Measurements from ENCODE around the gene PPP5C.
"Not testable (repeated sequence)": the region's sequence is repeated elsewhere in the genome, so short reads cannot be mapped to it uniquely, and the experiment has no call there.

Gene PPP5C

DNA sequence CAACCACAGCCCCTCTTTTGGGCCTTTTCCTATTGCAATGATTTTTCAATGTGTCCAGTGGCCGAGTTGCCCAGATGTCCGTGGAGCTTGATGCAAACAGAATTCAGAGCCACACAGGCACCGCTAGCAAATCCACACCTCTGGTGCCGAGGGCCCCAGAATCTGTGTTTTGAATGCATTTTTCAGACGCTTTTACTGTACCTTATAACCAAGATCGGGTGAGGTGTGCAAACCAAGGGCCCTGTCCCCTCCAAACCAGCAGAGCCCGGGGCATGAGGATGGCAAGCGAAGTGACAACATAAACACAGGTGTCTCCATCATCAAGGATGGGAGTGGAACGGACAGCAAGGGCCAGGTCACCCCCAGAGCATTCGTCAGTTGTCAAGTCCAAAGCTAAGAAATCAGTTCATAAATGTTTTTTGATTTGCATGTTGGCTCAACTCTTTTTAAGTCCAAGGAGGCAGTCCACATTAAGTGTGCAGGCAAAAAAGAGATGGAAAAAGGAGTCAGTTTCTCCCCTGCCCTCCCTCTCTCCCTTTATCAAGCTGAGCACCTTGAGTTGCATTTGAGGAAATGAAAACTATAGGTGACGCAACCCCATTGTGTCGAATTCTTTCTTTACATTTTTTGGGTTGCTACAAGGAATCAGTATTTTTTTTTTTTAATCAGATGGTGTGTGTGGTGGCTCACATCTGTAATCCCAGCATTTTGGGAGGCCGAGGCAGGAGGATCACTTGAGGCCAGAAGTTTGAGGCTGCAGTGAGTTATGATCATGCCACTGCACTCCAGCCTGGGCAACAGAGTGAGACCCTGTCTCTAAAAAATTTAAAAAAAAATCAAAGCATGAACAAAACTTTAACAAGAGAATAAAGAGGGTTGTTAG lies 63.6 kb downstream of the PPP5C start:
- DNase-seq (ENCODE audit: low read depth) = no peak

DNA sequence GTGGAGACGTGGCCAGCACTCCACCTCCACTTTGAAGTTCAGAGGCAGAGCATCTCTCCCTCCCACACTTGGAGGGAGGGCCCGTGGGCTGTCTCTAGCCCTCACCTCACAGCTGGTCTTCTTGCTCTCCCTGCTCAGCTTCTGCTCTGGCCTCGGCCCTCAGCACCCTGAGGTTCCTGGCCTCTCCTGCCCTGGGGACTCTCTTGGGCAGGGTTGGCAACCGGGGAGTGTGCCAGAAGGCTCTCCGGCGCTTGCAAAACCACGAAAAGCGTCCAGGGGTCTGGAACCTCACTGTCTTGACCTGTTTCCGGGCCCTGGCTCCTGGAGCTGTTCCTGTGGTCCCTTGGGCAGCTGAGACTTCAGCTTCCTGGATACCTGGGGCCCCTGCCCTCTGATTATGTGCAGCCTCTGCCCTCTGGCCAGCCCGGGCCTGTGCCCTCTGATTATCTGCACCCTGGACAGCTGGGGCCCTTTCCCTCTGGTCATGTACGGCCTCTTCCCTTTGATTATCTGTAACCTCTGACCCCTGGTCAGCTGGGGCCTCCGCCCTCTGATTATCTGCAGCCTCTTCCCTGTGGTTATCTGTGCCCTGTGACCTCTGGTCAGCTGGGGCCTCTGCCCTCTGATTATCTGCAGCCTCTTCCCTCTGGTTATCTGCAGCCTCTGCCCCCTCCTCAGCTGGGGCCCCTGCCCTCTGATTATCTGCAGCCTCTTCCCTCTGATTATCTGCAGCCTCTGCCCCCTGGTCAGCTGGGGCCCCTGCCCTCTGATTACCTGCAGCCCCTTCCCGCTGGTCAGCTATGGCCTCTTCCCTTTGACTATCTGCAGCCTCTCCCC lies 64.4 kb downstream of the PPP5C start:
- DNase-seq (ENCODE audit: low read depth) = no peak

DNA sequence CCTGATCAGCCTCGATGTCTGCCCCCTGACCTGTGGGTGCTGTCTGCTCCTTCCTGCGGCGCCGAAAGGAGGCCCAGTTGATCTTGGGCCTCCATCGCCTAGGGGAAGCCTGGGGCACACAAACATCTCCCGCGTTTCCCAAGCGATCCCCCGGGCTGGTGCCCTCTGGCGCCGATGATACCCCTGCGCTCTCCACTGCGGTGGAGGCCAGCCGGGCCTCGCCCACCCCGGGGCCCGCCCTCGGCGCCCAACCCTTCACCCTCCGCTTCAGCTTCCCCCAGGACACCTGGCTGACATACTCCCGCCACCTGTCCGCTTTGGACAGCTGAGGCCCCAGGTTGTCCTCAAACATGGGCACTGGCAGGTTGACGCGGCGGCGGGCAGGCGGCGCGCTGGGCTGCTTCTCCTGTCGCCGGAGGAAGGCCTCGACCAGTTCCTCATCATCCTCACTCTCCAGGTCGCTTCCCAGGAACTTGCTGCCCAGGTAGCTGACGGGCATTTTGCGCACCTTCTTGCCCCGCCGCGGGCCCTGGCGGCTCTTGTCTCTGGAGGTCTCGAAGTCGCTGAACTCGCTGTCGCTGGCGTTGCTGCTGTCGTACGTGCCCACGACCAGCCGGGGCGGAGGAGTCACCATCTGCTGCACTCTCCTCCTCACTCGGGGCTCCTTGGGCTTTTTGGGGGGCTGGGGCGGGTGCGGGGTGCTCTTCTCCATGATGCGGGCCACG lies 65.2 kb downstream of the PPP5C start:
- DNase-seq (ENCODE audit: low read depth) = no peak

DNA sequence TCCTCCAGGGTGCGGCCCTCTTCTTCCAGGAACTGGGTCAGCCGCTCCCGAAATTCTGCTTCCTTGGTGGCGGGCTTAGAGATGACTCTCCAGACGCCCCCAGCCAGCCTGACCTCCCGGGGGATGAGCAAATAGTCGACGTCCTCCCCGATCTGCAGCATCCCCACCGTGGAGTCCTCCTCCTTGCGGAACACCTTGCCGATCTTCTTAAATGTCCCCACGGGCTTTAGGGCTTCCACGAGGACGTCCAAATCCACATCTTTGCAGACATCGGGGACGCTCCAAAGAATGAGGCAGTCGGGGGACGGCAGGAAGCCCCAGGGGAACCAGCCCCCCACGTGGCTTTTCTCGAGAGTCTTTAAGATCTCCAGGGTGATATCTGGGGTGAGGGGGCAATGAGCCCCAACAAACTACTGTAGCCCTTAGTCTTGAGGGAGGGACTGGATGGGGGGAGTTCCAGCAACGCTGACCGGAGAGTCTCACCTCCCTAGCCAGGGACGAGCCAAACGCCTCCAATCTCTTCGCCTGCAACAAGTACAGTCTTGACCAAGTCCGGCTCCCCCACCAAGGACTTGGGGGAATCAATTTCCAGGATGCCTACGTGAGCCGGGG lies 65.9 kb downstream of the PPP5C start:
- no peak for DNase-seq (ENCODE audit: low read depth)

DNA sequence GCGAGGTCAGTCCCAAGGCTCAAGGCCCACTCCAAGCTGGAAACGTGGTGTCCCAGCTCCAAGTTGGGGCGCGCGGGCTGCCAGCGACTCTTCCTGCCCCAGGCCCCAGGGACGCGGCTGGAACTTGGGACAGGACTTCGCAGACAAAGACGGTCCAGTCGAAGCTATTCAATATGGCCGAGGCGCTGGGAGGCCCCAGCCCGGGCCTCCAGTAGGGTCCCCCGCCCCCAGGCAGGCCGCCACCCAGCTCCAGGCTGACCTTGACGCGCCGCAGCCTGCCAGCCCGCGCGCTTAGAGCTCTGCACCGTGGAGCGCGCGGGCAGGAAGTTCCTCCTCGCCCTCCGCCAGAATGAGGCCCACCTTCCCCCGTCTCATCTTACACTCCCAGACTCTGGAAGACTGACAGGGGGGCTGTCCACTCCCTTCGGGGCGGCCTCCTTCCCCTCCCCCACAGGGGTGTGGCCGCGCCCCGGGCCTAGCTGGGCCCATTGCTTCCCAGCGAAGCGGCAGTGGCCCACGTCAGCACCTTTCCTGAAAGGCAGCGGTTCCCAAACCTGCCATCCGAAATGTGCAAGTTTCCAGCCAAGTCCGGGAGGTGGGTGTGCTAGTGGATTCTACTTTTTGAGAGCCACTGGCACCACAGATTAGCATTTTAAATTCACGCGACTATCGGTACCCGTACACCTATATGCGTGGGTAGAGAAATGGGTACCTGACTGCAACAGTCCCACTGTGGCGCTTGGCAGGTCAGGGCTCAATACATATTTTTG lies 66.6 kb downstream of the PPP5C start, which contains the start of gene CCDC8:
Gene CCDC8 (minus strand): TSS at position 303 of the 770 bp plus-strand sequence. CDS start 754 bp downstream, outside the sequence.
- DNase-seq (ENCODE audit: low read depth) = no peak

DNA sequence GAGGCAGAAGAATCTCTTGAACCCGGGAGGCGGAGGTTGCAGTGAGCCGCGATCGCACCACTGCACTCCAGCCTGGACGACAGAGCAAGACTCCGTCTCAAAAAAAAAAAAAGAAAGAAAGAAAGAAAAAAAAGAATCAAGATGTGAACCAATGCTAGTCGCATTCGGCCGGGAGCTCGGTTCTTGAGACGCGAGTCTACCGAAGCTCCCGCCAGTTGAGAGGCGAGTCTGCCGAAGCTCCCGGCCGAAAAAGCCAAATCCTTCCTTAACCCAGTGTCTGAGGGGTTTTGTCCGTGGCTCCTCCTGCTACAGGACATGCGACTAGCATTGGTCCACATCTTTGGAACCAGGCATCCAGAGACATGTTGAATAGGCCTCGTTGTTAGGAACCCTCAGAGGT lies 68.0 kb downstream of the PPP5C start:
- not testable (repeated sequence) for DNase-seq (ENCODE audit: low read depth)

DNA sequence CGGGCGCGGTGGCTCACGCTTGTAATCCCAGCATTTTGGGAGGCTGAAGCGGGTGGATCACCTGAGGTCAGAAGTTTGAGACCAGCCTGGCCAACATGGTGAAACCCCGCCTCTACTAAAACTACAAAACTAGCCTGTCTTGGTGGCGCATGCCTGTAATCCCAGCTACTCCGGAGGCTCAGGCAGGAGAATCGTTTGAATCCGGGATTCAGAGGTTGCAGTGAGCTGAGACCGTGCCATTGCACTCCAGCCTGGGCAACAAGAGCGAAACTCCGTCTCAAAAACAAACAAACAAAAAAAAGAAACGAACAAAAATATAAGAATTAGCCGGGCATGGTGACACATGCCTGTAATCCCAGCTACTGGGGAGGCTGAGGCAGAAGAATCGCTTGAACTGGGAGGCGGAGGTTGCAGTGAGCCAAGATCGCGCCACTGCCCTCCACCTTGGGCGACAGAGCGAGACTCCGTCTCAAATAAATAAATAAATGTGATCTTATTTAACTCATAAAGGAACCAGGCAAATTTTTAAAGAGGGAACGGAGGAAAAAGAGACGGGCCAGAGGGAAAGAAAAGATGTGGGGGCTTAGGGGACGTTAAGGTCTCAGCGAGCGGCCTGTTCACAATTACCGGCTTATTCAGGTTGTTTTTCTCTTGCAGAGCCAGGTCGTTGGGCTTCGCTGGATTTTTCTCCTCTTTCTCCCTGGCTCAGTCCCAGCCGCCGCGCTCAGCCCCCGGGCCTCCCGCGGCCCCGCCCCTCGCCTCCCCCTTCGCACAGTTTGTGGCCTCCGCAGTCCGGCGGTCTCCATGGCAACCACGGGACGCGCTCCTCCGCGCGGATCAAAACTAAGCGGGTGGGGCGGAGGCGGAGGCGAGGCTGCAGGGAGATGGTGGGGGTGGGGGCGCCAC lies 69.2 kb downstream of the PPP5C start:
- peak; percentile 15 for DNase-seq (ENCODE audit: low read depth)

DNA sequence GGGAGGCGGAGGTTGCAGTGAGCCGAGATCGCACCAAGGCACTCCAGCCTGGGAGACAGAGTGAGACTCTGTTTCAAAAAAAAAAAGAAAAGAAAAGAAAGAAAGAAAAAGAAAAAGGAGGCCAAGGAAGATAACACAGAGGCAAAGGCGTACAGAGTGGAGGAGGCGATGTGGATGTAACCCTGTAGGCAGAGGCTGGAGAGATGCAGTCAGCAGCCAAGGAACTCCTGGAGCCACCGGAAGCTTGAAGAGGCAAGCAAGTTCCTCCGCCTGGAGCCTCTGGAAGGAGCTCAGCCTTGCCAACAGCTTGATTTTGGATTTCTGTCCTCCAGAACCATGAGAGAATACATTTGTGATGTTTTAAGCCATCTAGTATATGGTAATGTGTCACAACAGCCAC lies 73.2 kb downstream of the PPP5C start:
- DNase-seq (ENCODE audit: low read depth) = no peak

DNA sequence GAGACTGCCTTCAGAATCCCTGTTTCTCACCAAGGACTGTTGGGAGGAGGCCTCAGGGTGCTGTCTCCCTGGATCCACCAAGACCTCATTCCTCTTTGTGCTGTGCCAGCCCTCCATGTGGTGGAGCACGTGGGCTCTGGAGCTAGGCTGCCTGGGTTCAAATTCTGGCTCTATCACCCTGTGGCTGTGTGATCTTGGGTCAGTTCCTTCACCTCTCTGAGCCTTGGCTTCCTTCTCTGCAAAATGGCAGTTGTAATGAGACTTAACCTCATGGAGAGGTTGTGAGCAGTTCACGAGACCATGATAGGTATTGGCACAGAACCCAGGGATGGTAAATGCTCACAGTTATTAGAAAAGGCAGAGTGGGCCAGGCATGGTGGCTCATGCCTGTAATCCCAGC lies 75.5 kb downstream of the PPP5C start:
- no peak for DNase-seq (ENCODE audit: low read depth)

DNA sequence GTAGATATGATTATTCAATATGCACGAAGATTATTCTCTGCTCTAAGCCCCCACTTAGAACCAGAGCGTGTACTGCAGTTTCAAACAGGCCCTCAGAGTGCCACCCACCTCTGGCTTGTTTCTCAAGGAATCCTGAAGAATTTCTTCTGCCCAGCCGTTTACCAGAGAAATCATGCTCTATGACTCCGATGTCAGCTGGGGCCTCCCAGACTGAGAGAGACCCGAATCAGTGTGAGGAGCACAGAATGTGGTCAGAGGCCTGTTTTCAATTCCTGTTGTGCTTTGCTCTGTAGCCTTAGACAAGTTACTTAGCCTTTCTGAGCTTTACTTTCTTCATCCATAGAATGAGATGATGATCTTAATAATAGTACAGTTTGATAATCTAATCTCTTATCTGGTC lies 76.3 kb downstream of the PPP5C start:
- DNase-seq (ENCODE audit: low read depth) = no peak

DNA sequence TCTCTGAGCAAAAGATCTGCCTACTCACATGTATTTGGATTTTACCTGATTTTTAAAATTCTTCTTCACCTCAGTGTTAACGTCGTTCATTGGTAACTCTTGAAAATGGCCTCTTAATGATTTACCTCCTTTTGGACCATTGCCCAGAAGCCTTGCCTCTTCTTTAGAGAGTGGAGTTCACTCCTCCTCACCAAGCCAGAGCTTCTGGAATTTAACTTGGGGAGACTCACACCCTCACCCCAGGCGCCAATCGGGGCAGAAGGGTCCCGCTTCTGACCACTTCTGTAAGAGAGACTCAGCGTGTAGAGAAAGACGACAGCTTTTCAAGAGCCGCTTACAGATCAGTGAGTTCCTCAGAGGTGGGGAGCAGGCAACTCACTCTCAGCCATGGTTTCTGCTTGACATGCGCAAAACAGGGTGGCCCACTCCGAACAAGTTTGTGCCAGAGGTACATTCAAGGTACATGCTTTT lies 79.2 kb downstream of the PPP5C start:
- no peak for DNase-seq (ENCODE audit: low read depth)

DNA sequence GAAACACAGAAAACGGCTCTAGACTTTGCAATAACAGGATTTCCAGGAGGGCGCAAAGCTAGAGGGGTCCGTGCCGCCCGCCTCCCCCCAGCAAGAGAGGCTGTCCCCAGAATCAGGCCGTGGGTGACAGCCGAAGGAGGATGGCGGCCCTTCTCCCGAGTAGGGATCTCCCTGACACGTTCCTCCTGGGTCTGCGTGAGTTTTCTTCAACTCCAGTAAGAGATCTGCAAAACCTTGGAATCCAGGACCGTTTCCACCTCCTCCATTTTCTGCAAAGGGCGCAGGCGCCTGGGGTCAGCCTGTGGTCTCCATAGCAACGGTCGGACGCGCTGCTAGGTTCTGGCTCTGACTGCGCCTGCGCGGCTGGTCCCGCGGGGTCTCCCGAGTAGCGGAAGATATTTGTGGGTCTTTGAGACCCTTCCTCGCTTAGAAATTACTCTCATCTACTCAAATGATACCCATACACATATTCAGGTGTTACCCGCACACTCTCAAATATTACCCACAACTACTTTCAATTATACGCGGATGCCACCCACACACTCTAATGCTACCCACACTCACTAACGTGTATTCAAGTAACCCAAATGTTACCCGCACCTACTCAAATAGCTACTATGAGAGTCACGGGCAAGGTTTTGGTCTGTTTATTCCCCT lies 79.7 kb downstream of the PPP5C start:
- DNase-seq (ENCODE audit: low read depth) = no peak

DNA sequence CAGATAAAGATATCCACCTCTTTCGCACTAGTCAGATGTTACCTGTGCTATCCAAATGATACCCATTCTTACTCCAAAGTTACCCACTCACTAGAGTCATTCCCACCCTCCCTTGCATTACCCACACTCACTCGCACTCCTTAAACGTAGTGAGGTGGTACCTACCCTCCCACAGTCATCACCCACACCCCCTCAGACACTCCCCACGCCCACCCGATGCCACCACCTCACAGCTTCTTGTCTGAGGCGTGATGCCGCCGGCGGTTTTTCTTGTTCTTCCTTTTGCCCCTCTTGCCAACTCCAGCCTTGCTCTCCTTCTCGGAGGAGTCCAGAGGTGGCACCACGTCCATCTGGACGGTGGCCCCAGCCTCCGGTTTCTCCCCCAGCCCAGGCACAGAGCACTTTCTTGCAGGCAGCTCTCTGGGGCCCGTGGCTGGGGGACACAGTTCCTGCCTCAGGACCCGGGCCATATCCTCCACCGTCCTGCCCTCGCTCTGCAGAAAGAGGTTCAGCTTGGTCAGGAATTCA lies 80.7 kb downstream of the PPP5C start:
- DNase-seq (ENCODE audit: low read depth) = no peak

DNA sequence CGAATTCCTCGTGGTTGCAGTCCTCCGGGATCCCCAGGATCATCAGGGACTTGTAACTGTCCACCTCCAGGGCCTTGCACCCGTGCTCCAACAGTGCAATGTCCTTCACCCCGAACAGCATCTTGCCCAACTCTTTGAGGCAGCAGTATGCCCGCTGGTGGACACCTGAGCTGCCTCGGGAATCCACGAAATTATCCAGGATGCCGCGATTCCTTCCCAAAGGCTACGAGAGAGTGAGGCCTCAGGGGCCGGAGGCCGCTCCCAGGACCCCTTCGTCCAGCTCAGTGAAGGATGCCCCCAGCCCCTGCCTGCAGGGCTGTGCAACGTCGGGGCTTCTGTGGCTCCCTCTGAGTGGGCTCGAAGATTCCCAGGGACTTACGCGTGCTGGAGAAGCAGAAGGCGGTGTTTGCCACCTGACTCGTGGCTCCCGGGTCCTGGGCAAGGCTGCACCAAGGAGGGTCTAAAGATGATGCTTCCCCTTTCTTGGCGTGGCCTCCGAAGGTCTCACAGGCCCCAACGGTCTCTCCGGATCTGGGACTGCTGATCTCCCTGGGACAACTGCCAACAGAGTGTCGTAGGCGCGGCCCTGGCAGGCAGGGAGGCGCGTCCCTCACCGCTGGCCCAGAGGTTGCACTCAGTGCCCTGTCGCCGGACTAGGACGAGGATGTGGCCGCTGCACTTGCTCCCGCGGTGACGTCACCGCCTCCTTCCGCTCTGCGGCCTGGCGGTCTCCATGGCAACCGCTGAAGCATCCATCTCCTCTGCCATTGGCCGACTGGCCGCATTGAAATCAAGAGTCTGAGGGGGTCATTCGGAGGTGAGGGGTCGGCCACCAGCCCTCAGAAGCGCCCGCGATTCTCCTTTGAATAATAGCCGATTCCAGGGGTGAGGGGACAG lies 81.6 kb downstream of the PPP5C start, which contains the start of gene PNMA8C:
Gene PNMA8C (minus strand): TSS at position 698 of the 897 bp plus-strand sequence. CDS start 577 bp downstream, at position 121.
- peak; percentile 9 for DNase-seq (ENCODE audit: low read depth)

DNA sequence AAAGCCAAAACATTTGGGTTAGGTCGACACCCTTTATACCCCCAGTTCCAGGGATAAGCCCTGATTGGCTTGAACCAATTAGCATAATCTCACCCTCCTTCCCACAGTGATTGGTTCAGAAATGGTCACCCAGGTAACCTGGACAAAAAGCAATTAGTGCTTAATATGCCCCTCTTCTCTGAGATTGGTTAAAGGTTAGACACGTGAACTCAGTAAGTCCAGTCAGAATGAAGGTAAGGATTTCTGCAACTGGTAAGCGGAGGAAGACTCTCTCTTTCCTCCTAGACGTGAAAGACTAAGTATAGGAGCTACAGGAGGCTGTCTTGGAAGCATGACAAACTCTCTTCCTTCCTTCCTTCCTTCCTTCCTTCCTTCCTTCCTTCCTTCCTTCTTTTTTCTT lies 83.1 kb downstream of the PPP5C start:
- DNase-seq (ENCODE audit: low read depth) = no peak

DNA sequence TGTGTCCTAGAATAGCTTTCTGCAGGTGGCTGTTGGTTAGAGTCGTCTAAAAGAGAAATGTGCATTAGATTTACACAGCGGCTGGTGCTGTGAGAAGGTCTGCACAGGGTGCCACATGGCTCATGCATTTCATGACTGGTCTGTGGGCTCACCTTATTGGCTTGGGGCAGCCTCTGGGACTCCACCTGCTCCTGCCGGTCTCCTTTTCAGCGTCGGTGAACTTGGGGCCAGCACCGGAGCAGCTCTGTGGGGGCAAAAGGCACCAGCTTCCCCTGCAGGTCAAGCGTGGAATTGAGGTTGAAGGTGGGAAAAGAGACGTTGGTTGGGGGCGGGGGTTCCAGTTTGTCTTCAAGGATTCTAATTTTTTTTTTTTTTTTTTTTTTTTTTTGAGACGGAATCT lies 84.9 kb downstream of the PPP5C start:
- no peak for DNase-seq (ENCODE audit: low read depth)

DNA sequence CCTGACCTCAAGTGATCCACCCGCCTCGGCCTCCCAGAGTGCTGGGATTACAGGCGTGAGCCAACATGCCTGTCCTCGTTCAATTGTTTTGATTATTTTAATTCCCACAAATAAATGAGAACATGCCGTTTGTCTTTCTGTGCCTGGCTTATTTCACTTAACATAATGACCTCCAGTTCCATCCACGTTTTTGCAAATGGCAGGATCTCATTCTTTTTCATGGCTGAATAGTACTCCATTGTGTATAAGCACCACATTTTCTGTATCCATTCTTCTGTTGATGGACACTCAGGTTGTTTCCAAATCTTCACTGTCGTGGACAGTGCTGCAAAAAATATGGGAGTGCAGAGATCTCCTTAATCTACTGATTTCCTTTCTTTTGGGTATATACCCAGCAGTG lies 86.6 kb downstream of the PPP5C start:
- not testable (repeated sequence) for DNase-seq (ENCODE audit: low read depth)

DNA sequence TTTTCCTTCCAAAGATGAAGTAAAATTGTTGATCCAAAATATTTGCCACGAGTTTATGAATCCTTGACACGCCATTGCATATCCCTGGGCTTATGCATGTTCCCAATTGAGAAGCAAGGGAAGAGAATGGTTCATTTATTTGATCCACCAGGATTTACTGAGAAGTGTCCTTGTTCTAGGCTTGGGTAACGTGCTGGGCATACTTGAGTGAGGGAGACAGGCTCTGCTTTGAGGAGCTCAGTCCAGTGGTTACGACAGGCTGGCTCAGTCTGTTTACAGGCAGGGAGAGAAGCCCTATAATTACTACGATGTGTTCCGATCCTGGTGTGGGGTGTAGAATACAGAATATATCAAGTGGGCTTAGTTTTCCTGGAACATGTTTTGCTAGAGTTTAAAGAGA lies 88.1 kb downstream of the PPP5C start:
- no peak for DNase-seq (ENCODE audit: low read depth)
